Transverse colon (tissue), 4 donors: ENCODE results near the gene CDIP1. TPM values are rescaled to one million over a fixed set of nuclear protein-coding genes. Genes with fewer than 3 reads are reported as not detected.

Experiments used
- DNase-seq: peaks from one replicate; pipeline ENCODE4 v3.0.0-alpha.2; 2019
- H3K27ac ChIP-seq, 4 donors: fragments of 200-600 bp; sonication (generic); 2 replicates each; pipeline ENCODE4 v1.5.1; 2016 to 2018; ENCODE audit warnings: inconsistent platforms in 4 of 4
- H3K27me3 ChIP-seq: fragments of 200-600 bp; sonication (generic); 2 replicates; pipeline ENCODE4 v1.5.1; 2017; ENCODE audit warnings: inconsistent platforms
- H3K36me3 ChIP-seq, 4 donors: fragments of 200-600 bp; sonication (generic); 2 replicates each; pipeline ENCODE4 v1.5.1; 2017 to 2019; ENCODE audit warnings: inconsistent platforms in 4 of 4
- H3K4me1 ChIP-seq, 4 donors: fragments of 200-600 bp; sonication (generic); 2 replicates each; pipeline ENCODE4 v1.5.1; 2017 to 2020; ENCODE audit warnings: inconsistent platforms in 4 of 4
- H3K4me3 ChIP-seq, 4 donors: fragments of 200-600 bp; sonication (generic); 1 replicate in 1 of 4; 2 replicates in 3 of 4; pipeline versions ENCODE4 v1.5.1 to v1.6.1; 2017 to 2019; ENCODE audit warnings: inconsistent platforms in 4 of 4
- H3K9me3 ChIP-seq, 2 donors: fragments of 200-600 bp; sonication (generic); 2 replicates each; pipeline ENCODE4 v1.5.1; 2017 to 2019; ENCODE audit warnings: inconsistent platforms in 2 of 2
- EP300 ChIP-seq: sonication (generic); formaldehyde crosslinking; IDR thresholded peaks from one replicate; pipeline ENCODE4 v1.6.1; 2017; ENCODE audit warnings: antibody characterized with exemption, low read depth
- POLR2A ChIP-seq: fragments of 450-650 bp; IDR thresholded peaks from one replicate; pipeline ENCODE4 v1.6.1; 2016; ENCODE audit warnings: antibody characterized with exemption, mild to moderate bottlenecking, moderate library complexity
- POLR2AphosphoS5 ChIP-seq, 3 donors: sonication (generic); formaldehyde crosslinking; IDR thresholded peaks; one replicate each; pipeline ENCODE4 v1.6.1; 2016; ENCODE audit warnings: antibody characterized with exemption in 3 of 3
- WGBS, 2 donors: methylation state at CpG; one replicate each; pipeline ENCODE4 v1.1.5; 2018; ENCODE audit warnings: low coverage in 1 of 2; 5-methylcytosine and 5-hydroxymethylcytosine counted together
- in situ Hi-C, 4 donors: fragments of 200-750 bp; cut with MboI; loops; one replicate each; pipeline versions ENCODE4 v1.15.0 to v1.15.1; 2017; ENCODE audit warnings: low sequenced_read_pairs in 3 of 4, low pct_ligation_motif_present in 1 of 4, low pct_unique_long_range_greater_than_20kb in 1 of 4
- intact Hi-C: fragments of 100-400 bp; cut with DNase I; formaldehyde crosslinking; loops from one replicate; pipeline ENCODE4 v1.15.1; 2023; ENCODE audit warnings: low total_unique reads
- total RNA-seq, 4 donors: library from RNA; depleted of rRNA; stranded (reverse); fragments of >200 nt; gene quantifications; one replicate each; pipeline ENCODE4 v1.1.0, GENCODE V29; 2016
- TF ChIP-seq, protein P1 (sequence below), 5 experiments: fragments of 200-600 bp in 3 of 5; fragments of 450-650 bp in 2 of 5; sonication (generic) in 3 of 5; IDR thresholded peaks; 1 replicate in 2 of 5; 2 replicates in 3 of 5; pipeline ENCODE4 v1.5.1; 2016 to 2017; ENCODE audit warnings: antibody characterized with exemption in 5 of 5, inconsistent platforms in 3 of 5, mild to moderate bottlenecking in 2 of 5, moderate library complexity in 1 of 5

The CDIP1 gene
- total RNA-seq, 4 donors from 2014 or later, result 8.8 to 29.5 (median 19.0) TPM

DNA sequence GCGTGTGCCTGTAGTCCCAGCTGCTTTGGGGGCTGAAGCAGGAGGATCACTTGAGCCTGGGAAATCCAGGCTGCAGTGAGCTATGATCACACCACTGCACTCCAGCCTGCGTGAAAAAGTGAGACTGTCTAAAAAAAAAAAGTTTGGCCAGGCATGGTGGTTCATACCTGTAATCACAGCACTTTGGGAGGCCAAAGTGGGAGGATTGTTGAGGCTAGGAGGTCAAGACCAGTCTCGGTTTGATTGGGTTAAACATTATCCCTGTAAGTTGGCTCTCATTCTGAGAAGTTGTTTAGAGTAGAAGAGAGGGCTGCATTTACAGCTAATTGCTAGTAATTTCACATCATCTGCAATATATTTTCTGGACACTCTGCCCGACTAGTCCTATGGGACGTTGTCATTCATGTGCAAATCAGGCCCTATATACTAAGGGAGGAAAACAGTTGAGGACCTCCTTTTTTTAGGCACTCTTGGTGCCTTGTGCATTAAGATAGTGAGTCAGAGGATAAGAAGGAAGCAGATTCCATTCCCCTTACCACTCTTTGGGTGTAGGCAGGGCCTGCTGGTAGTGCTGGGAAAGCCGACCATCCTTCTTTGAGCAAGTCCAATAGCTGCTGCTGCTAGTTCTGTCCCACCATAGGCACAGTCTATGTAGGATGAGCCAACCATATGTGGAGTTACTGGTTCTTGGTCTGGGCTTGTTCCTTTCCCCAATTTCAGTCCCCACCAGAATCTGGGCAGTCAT lies 43.7 kb downstream of the CDIP1 start:
- in situ Hi-C loops, result no loop called here
- no peak overlapping the region for H3K27ac ChIP-seq

GRCh38 chr16:4491898-4492297 lies 46.7 kb downstream of the CDIP1 start:
- TF ChIP-seq EP300 (no peak), POLR2AphosphoS5 (IDR thresholded peaks at IDR 0.05) (no peak), POLR2A (no peak)
- TF ChIP-seq, protein P1, sequence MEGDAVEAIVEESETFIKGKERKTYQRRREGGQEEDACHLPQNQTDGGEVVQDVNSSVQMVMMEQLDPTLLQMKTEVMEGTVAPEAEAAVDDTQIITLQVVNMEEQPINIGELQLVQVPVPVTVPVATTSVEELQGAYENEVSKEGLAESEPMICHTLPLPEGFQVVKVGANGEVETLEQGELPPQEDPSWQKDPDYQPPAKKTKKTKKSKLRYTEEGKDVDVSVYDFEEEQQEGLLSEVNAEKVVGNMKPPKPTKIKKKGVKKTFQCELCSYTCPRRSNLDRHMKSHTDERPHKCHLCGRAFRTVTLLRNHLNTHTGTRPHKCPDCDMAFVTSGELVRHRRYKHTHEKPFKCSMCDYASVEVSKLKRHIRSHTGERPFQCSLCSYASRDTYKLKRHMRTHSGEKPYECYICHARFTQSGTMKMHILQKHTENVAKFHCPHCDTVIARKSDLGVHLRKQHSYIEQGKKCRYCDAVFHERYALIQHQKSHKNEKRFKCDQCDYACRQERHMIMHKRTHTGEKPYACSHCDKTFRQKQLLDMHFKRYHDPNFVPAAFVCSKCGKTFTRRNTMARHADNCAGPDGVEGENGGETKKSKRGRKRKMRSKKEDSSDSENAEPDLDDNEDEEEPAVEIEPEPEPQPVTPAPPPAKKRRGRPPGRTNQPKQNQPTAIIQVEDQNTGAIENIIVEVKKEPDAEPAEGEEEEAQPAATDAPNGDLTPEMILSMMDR (IDR thresholded peaks at IDR 0.05), result no peak
- in situ Hi-C loops, result no loop called here

More for the DNA sequence above, 43.7 kb downstream of the CDIP1 start:
- Histone ChIP-seq H3K4me1 (peaks cover 0 to 8% (median 2%) of the 10 kb centered on the region in 4 donors), H3K36me3 (peaks cover 0 to 3% (median 0%) of the 10 kb centered on the region in 4 donors), H3K9me3 (no peaks in the 10 kb centered on the region), H3K4me3 (no peak overlapping the region), H3K27me3 (no peaks in the 10 kb centered on the region)
- DNase-seq, result no peak
- WGBS, 2 donors, result 79 to 85% methylated on average over 4 to 6 of the region's 6 CpGs
- intact Hi-C loops, result no loop called here
- TF ChIP-seq POLR2AphosphoS5 (IDR thresholded peaks at IDR 0.05), result no peak
- TF ChIP-seq, protein P1 (IDR thresholded peaks at IDR 0.05), result no peak
- no peak for TF ChIP-seq EP300
- TF ChIP-seq POLR2A, result no peak

DNA sequence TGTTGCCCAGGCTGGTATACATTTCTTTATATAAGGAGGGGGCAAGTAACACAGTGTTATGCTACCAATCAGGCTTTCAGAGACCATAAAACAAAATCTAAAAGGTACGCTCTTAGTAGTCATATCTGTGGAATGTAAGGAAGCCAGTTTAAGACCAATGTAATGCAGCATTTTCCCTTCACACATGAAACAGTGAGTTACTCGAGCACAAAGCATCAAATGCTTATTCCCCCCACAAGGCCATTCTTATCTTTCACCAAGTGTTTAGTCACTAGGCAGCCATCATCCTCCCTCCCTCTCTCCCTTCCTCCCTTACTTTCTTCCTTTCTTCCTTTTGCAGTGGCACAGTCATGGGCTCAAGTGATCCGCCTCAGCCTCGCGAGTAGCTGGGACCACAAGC lies 49.5 kb downstream of the CDIP1 start:
- no peaks in the 10 kb centered on the region for H3K9me3 ChIP-seq
- H3K27ac ChIP-seq, result peak overlapping the region in 3 of 4 donors; percentile 41 to 49 (median 44)
- DNase-seq, result no peak
- H3K36me3 ChIP-seq, result peaks cover 0 to 15% (median 0%) of the 10 kb centered on the region in 4 donors
- H3K4me3 ChIP-seq, result no peak overlapping the region
- H3K4me1 ChIP-seq, result peaks cover 0 to 9% (median 0%) of the 10 kb centered on the region in 4 donors
- in situ Hi-C loops, result no loop called here
- H3K27me3 ChIP-seq, result no peaks in the 10 kb centered on the region
- TF ChIP-seq, protein P1 (IDR thresholded peaks at IDR 0.05), result no peak
- TF ChIP-seq POLR2AphosphoS5 (IDR thresholded peaks at IDR 0.05), result no peak
- no peak for TF ChIP-seq POLR2A
- TF ChIP-seq EP300, result no peak
- WGBS, 2 donors, result 93 to 98% methylated on average over 5 of the region's 5 CpGs
- intact Hi-C loops, result no loop called here

More at GRCh38 chr16:4491898-4492297, 46.7 kb downstream of the CDIP1 start:
- H3K36me3 ChIP-seq, result no peaks in the 10 kb centered on the region
- H3K4me3 ChIP-seq, result no peak overlapping the region
- H3K4me1 ChIP-seq, result peaks cover 0 to 7% (median 0%) of the 10 kb centered on the region in 4 donors
- DNase-seq, result no peak
- intact Hi-C loops, result no loop called here
- no peaks in the 10 kb centered on the region for H3K9me3 ChIP-seq
- H3K27ac ChIP-seq, result no peak overlapping the region
- no peaks in the 10 kb centered on the region for H3K27me3 ChIP-seq
- WGBS, 2 donors, result 98 to 100% methylated on average over 2 to 4 of the region's 4 CpGs

- WGBS, 2 donors, result 89 to 100% methylated on average over 1 of the region's 1 CpG
- H3K9me3 ChIP-seq, result no peaks in the 10 kb centered on the region
- no peak for TF ChIP-seq EP300
- no peak for TF ChIP-seq POLR2AphosphoS5 (IDR thresholded peaks at IDR 0.05)
- TF ChIP-seq, protein P1 (IDR thresholded peaks at IDR 0.05), result no peak
- no peak for TF ChIP-seq POLR2A
- in situ Hi-C loops (no loop called here), intact Hi-C loops (no loop called here)
- no peaks in the 10 kb centered on the region for H3K27me3 ChIP-seq
- DNase-seq, result no peak
- peaks cover 0 to 9% (median 0%) of the 10 kb centered on the region in 4 donors for H3K4me1 ChIP-seq
- H3K4me3 ChIP-seq, result no peak overlapping the region
- peak overlapping the region; percentile 3 to 49 (median 42) for H3K27ac ChIP-seq
- H3K36me3 ChIP-seq, result peaks cover 0 to 15% (median 0%) of the 10 kb centered on the region in 4 donors
Observed at GRCh38 chr16:4488499-4488967, 50.0 kb downstream of the CDIP1 start.
